Measurements from ENCODE around the gene FSHB. TPM values are rescaled to one million over a fixed set of nuclear protein-coding genes. Genes with fewer than 3 reads are reported as not detected.
"Not testable (repeated sequence)": the region's sequence is repeated elsewhere in the genome, so short reads cannot be mapped to it uniquely, and the experiment has no call there.

Gene FSHB
- total and polyA plus RNA-seq, 2 donors from 2014 or later = not detected

DNA sequence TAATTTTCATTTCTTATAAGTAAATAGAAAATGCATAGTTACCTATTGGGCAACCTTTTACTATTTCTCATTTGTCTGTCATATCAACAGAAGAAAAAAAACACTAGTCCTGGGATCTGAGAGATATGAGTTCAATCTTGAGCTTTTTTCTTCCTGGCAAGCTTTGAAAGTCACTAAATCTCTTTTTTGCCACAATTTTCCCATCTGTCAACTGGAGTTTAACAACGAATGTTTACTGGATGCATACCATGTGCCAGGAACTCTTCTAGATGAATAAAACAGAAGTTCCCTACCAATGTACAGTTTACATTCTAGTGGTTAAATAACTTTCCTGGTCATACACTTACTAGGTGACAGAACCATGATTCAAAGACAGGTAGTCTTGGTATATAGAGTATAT, 31.0 kb downstream of the FSHB start:
- no peak for FAIRE-seq

GRCh38 chr11:30268638-30269037, 37.8 kb downstream of the FSHB start:
- H3K9me3 ChIP-seq (ENCODE audit: control insufficient read depth in 2 of 3, insufficient read depth in 1 of 3, low read length in 3 of 3); DNase-seq; H3K27ac ChIP-seq (ENCODE audit: low read depth in 2 of 2, low read length in 2 of 2); H3K4me1 ChIP-seq (ENCODE audit: control insufficient read depth in 2 of 3, insufficient read depth in 2 of 3, low read depth in 1 of 3, low read length in 3 of 3); FAIRE-seq; intact Hi-C loops (cut with DNase I); H3K4me3 ChIP-seq (ENCODE audit: low read length in 3 of 3); H3K27me3 ChIP-seq (ENCODE audit: control insufficient read depth, insufficient read depth, low read length); H3K9ac ChIP-seq (ENCODE audit: low read length in 3 of 3); H3K36me3 ChIP-seq (ENCODE audit: control insufficient read depth in 2 of 3, insufficient read depth in 3 of 3, low read length in 3 of 3): not testable (repeated sequence)

More for the DNA sequence above, 31.0 kb downstream of the FSHB start:
- no peak for DNase-seq
- H3K4me3 ChIP-seq (ENCODE audit: low read length in 3 of 3) = no peak overlapping the region
- no peaks in the 10 kb centered on the region for H3K36me3 ChIP-seq (ENCODE audit: control insufficient read depth in 2 of 3, insufficient read depth in 3 of 3, low read length in 3 of 3)
- no peaks in the 10 kb centered on the region for H3K4me1 ChIP-seq (ENCODE audit: control insufficient read depth in 2 of 3, insufficient read depth in 2 of 3, low read depth in 1 of 3, low read length in 3 of 3)
- no peak overlapping the region for H3K9ac ChIP-seq (ENCODE audit: low read length in 3 of 3)
- no peak overlapping the region for H3K27ac ChIP-seq (ENCODE audit: low read depth in 2 of 2, low read length in 2 of 2)
- H3K27me3 ChIP-seq (ENCODE audit: control insufficient read depth, insufficient read depth, low read length) = no peaks in the 10 kb centered on the region
- intact Hi-C loops (cut with DNase I) = no loop called here
- no peaks in the 10 kb centered on the region for H3K9me3 ChIP-seq (ENCODE audit: control insufficient read depth in 2 of 3, insufficient read depth in 1 of 3, low read length in 3 of 3)
- TF ChIP-seq, protein P1, sequence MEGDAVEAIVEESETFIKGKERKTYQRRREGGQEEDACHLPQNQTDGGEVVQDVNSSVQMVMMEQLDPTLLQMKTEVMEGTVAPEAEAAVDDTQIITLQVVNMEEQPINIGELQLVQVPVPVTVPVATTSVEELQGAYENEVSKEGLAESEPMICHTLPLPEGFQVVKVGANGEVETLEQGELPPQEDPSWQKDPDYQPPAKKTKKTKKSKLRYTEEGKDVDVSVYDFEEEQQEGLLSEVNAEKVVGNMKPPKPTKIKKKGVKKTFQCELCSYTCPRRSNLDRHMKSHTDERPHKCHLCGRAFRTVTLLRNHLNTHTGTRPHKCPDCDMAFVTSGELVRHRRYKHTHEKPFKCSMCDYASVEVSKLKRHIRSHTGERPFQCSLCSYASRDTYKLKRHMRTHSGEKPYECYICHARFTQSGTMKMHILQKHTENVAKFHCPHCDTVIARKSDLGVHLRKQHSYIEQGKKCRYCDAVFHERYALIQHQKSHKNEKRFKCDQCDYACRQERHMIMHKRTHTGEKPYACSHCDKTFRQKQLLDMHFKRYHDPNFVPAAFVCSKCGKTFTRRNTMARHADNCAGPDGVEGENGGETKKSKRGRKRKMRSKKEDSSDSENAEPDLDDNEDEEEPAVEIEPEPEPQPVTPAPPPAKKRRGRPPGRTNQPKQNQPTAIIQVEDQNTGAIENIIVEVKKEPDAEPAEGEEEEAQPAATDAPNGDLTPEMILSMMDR (IDR thresholded peaks at IDR 0.05; ENCODE audit: borderline replicate concordance, extremely low read depth, insufficient read depth) = no peak

DNA sequence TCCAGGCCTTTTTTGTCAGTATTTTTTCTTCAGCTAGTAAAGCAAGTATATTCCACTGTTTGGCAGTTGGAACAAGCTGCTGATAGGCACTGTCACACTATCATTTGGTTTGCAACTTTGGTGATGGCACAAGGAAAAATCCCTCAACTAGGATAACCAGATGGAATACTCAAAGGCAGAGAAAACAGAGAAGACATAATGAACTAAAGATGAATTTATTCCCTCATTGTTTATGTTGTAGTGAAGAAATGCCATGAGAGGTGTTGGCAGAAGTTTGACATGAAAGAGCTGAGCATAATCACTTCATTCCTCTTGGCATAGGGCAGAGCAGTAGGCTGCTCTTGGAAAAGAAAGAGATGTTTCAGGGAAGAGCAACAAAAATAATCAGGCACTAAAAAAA, 39.9 kb downstream of the FSHB start:
- Histone ChIP-seq H3K36me3 (ENCODE audit: control insufficient read depth in 2 of 3, insufficient read depth in 3 of 3, low read length in 3 of 3) (no peaks in the 10 kb centered on the region), H3K27me3 (ENCODE audit: control insufficient read depth, insufficient read depth, low read length) (no peaks in the 10 kb centered on the region), H3K9me3 (ENCODE audit: control insufficient read depth in 2 of 3, insufficient read depth in 1 of 3, low read length in 3 of 3) (no peaks in the 10 kb centered on the region), H3K4me3 (ENCODE audit: low read length in 3 of 3) (no peak overlapping the region), H3K9ac (ENCODE audit: low read length in 3 of 3) (no peak overlapping the region), H3K4me1 (ENCODE audit: control insufficient read depth in 2 of 3, insufficient read depth in 2 of 3, low read depth in 1 of 3, low read length in 3 of 3) (no peaks in the 10 kb centered on the region), H3K27ac (ENCODE audit: low read depth in 2 of 2, low read length in 2 of 2) (no peak overlapping the region)
- no peak for FAIRE-seq
- intact Hi-C loops (cut with DNase I) = no loop called here
- TF ChIP-seq, protein P1 (IDR thresholded peaks at IDR 0.05; ENCODE audit: borderline replicate concordance, extremely low read depth, insufficient read depth) = no peak
- no peak for DNase-seq

DNA sequence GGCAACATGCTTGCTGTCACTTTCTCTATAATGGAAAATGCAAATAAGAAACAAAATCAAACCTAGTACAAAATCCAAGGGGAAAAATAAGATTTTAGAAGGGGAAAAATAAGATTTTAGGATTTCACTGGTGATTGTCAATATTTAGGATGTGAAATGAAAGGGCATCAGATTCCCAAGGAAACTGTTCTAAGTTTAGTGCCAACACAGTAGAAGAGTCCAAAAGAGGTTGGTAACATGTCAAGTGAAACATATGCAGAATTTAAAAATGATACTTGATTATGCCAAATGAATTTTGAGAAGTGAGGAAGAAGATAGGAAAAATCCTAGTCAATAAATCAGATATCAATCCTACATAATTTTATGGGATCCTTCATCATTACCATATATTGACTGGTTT, 46.4 kb downstream of the FSHB start:
- DNase-seq (no peak), FAIRE-seq (no peak)
- H3K4me1 ChIP-seq (ENCODE audit: control insufficient read depth in 2 of 3, insufficient read depth in 2 of 3, low read depth in 1 of 3, low read length in 3 of 3) = no peaks in the 10 kb centered on the region
- H3K27me3 ChIP-seq (ENCODE audit: control insufficient read depth, insufficient read depth, low read length) = no peaks in the 10 kb centered on the region
- no peak overlapping the region for H3K27ac ChIP-seq (ENCODE audit: low read depth in 2 of 2, low read length in 2 of 2)
- intact Hi-C loops (cut with DNase I) = no loop called here
- H3K9ac ChIP-seq (ENCODE audit: low read length in 3 of 3) = no peak overlapping the region
- no peaks in the 10 kb centered on the region for H3K36me3 ChIP-seq (ENCODE audit: control insufficient read depth in 2 of 3, insufficient read depth in 3 of 3, low read length in 3 of 3)
- no peak overlapping the region for H3K4me3 ChIP-seq (ENCODE audit: low read length in 3 of 3)
- TF ChIP-seq, protein P1 (IDR thresholded peaks at IDR 0.05; ENCODE audit: borderline replicate concordance, extremely low read depth, insufficient read depth) = no peak
- no peaks in the 10 kb centered on the region for H3K9me3 ChIP-seq (ENCODE audit: control insufficient read depth in 2 of 3, insufficient read depth in 1 of 3, low read length in 3 of 3)

Data from kidney (tissue), 14 donors.